Thyroid gland (tissue), 4 donors: Measurements from ENCODE around the gene STOX1.

Experiments used
- POLR2A ChIP-seq, 2 donors: fragments of 450-650 bp; IDR thresholded peaks; one replicate each; pipeline ENCODE4 v1.6.1; 2017; ENCODE audit warnings: antibody characterized with exemption in 2 of 2, mild to moderate bottlenecking in 2 of 2, moderate library complexity in 1 of 2
- TF ChIP-seq, protein P1 (sequence below), 6 experiments: fragments of 200-600 bp in 3 of 6; fragments of 450-650 bp in 3 of 6; sonication (generic) in 3 of 6; IDR thresholded peaks; one replicate each; pipeline ENCODE4 v1.5.1; 2016 to 2019; ENCODE audit warnings: antibody characterized with exemption in 6 of 6, mild to moderate bottlenecking in 2 of 6, inconsistent platforms in 1 of 6, moderate library complexity in 1 of 6

DNA sequence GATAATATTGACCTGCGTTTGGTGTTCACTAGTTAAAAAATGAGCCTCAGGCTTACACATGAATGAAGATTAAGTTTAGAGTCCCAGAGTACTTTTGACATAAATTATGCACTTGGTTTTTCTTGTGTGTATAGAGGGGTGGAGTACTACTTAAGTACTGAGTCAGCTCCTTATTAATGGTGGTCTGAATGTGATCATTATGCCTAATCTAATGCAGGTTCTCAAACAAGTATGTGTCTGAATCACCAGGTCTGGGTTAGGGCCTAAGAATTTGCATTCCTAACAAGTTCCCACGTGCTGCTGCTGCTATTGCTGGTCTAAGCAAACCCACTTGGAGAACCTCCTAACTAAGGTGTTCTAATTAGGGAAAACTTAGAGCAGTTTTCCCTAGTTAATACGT lies 30.7 kb upstream of the STOX1 start:
- no peak for TF ChIP-seq POLR2A (IDR thresholded peaks at IDR 0.05)
- TF ChIP-seq, protein P1, sequence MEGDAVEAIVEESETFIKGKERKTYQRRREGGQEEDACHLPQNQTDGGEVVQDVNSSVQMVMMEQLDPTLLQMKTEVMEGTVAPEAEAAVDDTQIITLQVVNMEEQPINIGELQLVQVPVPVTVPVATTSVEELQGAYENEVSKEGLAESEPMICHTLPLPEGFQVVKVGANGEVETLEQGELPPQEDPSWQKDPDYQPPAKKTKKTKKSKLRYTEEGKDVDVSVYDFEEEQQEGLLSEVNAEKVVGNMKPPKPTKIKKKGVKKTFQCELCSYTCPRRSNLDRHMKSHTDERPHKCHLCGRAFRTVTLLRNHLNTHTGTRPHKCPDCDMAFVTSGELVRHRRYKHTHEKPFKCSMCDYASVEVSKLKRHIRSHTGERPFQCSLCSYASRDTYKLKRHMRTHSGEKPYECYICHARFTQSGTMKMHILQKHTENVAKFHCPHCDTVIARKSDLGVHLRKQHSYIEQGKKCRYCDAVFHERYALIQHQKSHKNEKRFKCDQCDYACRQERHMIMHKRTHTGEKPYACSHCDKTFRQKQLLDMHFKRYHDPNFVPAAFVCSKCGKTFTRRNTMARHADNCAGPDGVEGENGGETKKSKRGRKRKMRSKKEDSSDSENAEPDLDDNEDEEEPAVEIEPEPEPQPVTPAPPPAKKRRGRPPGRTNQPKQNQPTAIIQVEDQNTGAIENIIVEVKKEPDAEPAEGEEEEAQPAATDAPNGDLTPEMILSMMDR (IDR thresholded peaks at IDR 0.05): no peak
